B cell (primary cell): ENCODE measurements around the gene INPP5J. TPM values are rescaled to one million over a fixed set of nuclear protein-coding genes. Genes with fewer than 3 reads are reported as not detected.

Source experiments
- ATAC-seq: fragments of 200-7000 bp; cut with Tn5 transposase; one replicate; pipeline ENCODE4 v1.10.0; 2021; ENCODE audit warnings: low read depth, mild to moderate bottlenecking, moderate number of reproducible peaks, moderate library complexity
- CTCF ChIA-PET: fragments of 350-600 bp; sonication (Branson Sonifier 250); formaldehyde crosslinking; loops from one replicate; lab custom pipeline; 2021; ENCODE audit warnings: antibody characterized with exemption, inconsistent platforms; lab: Charles Lee
- POLR2A ChIA-PET: fragments of 350-600 bp; sonication (Branson Sonifier 250); formaldehyde crosslinking; loops from one replicate; lab custom pipeline; 2021; ENCODE audit warnings: antibody characterized with exemption; lab: Charles Lee
- DNase-seq: peaks from one replicate; pipeline ENCODE4 v3.0.0; 2013
- H2AFZ ChIP-seq: 2 replicates; pipeline ENCODE4 v1.6.1; 2012; ENCODE audit warnings: mild to moderate bottlenecking, low read depth, low read length; ENCODE audit not compliant: insufficient read depth, poor library complexity, severe bottlenecking
- H3K27ac ChIP-seq, 2 donors: 1 replicate in 1 of 2; 2 replicates in 1 of 2; pipeline ENCODE4 v1.5.1; 2012 to 2013; ENCODE audit warnings: low read length in 2 of 2, mild to moderate bottlenecking in 2 of 2, moderate library complexity in 1 of 2
- H3K27me3 ChIP-seq, 4 experiments: fragments of 200-600 bp in 1 of 4; sonication (generic) in 1 of 4; replicated peaks in 1 of 4; 1 replicate in 2 of 4; 2 replicates in 2 of 4; pipeline versions ENCODE4 v1.6.1 to v1.7.0; 2013 to 2016; ENCODE audit warnings: low read length in 3 of 4, mild to moderate bottlenecking in 2 of 4, mixed read lengths in 1 of 4, moderate library complexity in 1 of 4; ENCODE audit not compliant: insufficient read depth in 4 of 4, control insufficient read depth in 3 of 4; ENCODE audit errors: control extremely low read depth in 1 of 4
- H3K36me3 ChIP-seq, 2 experiments: replicated peaks in 1 of 2; 1 replicate in 1 of 2; 2 replicates in 1 of 2; pipeline versions ENCODE4 v1.6.1 to v1.7.1; 2013; ENCODE audit warnings: low read length in 1 of 2; ENCODE audit not compliant: insufficient read depth in 2 of 2, control insufficient read depth in 1 of 2; ENCODE audit errors: control extremely low read depth in 1 of 2, extremely low read depth in 1 of 2
- H3K4me1 ChIP-seq, 2 donors: fragments of 200-600 bp in 1 of 2; sonication (generic) in 1 of 2; 1 replicate in 1 of 2; 2 replicates in 1 of 2; pipeline versions ENCODE4 v1.5.1 to v1.6.1; 2013 to 2017; ENCODE audit warnings: low read length in 2 of 2; ENCODE audit not compliant: control insufficient read depth in 2 of 2, insufficient read depth in 2 of 2
- H3K4me2 ChIP-seq: replicated peaks from 2 replicates; pipeline ENCODE3; 2012; ENCODE audit warnings: mild to moderate bottlenecking, low read depth, low read length; ENCODE audit not compliant: poor library complexity, severe bottlenecking
- H3K4me3 ChIP-seq, 5 experiments: fragments of 200-600 bp in 1 of 5; sonication (generic) in 1 of 5; 1 replicate in 3 of 5; 2 replicates in 2 of 5; pipeline versions ENCODE4 v1.5.1 to v1.7.0; 2011 to 2016; ENCODE audit warnings: low read length in 4 of 5, mild to moderate bottlenecking in 4 of 5, low read depth in 2 of 5, control low read depth in 1 of 5, moderate library complexity in 1 of 5; ENCODE audit not compliant: insufficient read depth in 1 of 5; ENCODE audit errors: control extremely low read depth in 1 of 5, extremely low read depth in 1 of 5
- H3K79me2 ChIP-seq: fragments of 200-600 bp; sonication (generic); one replicate; pipeline ENCODE4 v1.6.0; 2016; ENCODE audit warnings: low read length; ENCODE audit not compliant: control insufficient read depth, insufficient read depth
- H3K9ac ChIP-seq: fragments of 200-600 bp; sonication (generic); 2 replicates; pipeline ENCODE4 v1.6.1; 2017; ENCODE audit warnings: mild to moderate bottlenecking, low read length, moderate library complexity
- H3K9me3 ChIP-seq, 3 donors: one replicate each; pipeline versions ENCODE4 v1.6.1 to v1.7.1; 2013; ENCODE audit warnings: low read length in 2 of 3; ENCODE audit not compliant: control insufficient read depth in 2 of 3, insufficient read depth in 1 of 3; ENCODE audit errors: control extremely low read depth in 1 of 3
- H4K20me1 ChIP-seq: 2 replicates; pipeline ENCODE4 v1.6.0; 2012; ENCODE audit warnings: mild to moderate bottlenecking, low read length; ENCODE audit not compliant: insufficient read depth, control insufficient read depth, poor library complexity, severe bottlenecking
- H3K27ac Mint-ChIP-seq: one replicate; pipeline ENCODE4 v1.8.0; 2021; ENCODE audit warnings: mixed read lengths
- H3K27me3 Mint-ChIP-seq: one replicate; pipeline ENCODE4 v1.8.0; 2021; ENCODE audit warnings: mixed read lengths
- H3K4me1 Mint-ChIP-seq: one replicate; pipeline ENCODE4 v1.8.0; 2021; ENCODE audit warnings: mixed read lengths
- H3K4me3 Mint-ChIP-seq: one replicate; pipeline ENCODE4 v1.8.0; 2021; ENCODE audit warnings: mixed read lengths
- H3K9me3 Mint-ChIP-seq: one replicate; pipeline ENCODE4 v1.8.0; 2022; ENCODE audit warnings: mixed read lengths; ENCODE audit not compliant: insufficient read depth
- CTCF ChIP-seq: fragments of 200-600 bp; IDR thresholded peaks from one replicate; pipeline ENCODE4 v1.8.0; 2022; ENCODE audit warnings: antibody characterized with exemption, mild to moderate bottlenecking
- EZH2 ChIP-seq: IDR thresholded peaks from 2 replicates; pipeline ENCODE4 v1.6.1; 2012; ENCODE audit warnings: borderline replicate concordance, low read depth, mild to moderate bottlenecking, moderate library complexity, low read length; ENCODE audit not compliant: insufficient read depth, poor library complexity, severe bottlenecking
- WGBS: methylation state at CpG from one replicate; pipeline ENCODE4 v1.1.5; 2013; ENCODE audit warnings: missing lambda C conversion rate; ENCODE audit not compliant: insufficient coverage; 5-methylcytosine and 5-hydroxymethylcytosine counted together
- intact Hi-C: fragments of 100-400 bp; cut with micrococcal nuclease; formaldehyde crosslinking; loops from one replicate; pipeline ENCODE4 v1.10.0; 2022
- polyA plus RNA-seq: library from polyadenylated mRNA; depleted of rRNA; stranded (reverse); fragments of >200 nt; gene quantifications from 2 replicates; pipeline ENCODE4 v1.2.3, GENCODE V29; 2012
- total RNA-seq, 2 donors: library from RNA; stranded (reverse); fragments of 120-200 nt in 1 of 2; gene quantifications; 1 replicate in 1 of 2; 2 replicates in 1 of 2; pipeline versions ENCODE4 v1.2.3 to v1.2.4, GENCODE V29; 2013 to 2022

The INPP5J gene
- total and polyA plus RNA-seq, 2 donors (not counting 1 experiment from before 2014, with no cell fraction given) = 0.07 to 0.52 TPM

GRCh38 chr22:31173386-31174145 lies 50.8 kb downstream of the INPP5J start:
- no peak overlapping the region for H3K27ac Mint-ChIP-seq
- H3K4me2 ChIP-seq = no peak overlapping the region

More at GRCh38 chr22:31173386-31174145, 50.8 kb downstream of the INPP5J start:
- H3K9me3 ChIP-seq = no peaks in the 10 kb centered on the region
- H3K79me2 ChIP-seq = peaks cover 96% of the 10 kb centered on the region
- no peaks in the 10 kb centered on the region for H3K27me3 Mint-ChIP-seq
- no peak for ATAC-seq
- H3K9me3 Mint-ChIP-seq = no peaks in the 10 kb centered on the region
- H2AFZ ChIP-seq = no peak overlapping the region
- H3K4me1 Mint-ChIP-seq = peaks cover 26% of the 10 kb centered on the region
- CTCF ChIA-PET = interaction anchor here (0.6 to 0.7 kb wide), 2 partner anchors 8 to 219 kb away, joined by 3 to 4 read pairs; no protein-coding TSS in a partner anchor
- peaks cover 0 to 24% of the 10 kb centered on the region in 2 experiments for H3K36me3 ChIP-seq
- no peak overlapping the region for H3K27ac ChIP-seq
- H3K9ac ChIP-seq = no peak overlapping the region
- POLR2A ChIA-PET = no interaction called here
- intact Hi-C loops = no loop called here
- no peak for TF ChIP-seq EZH2
- TF ChIP-seq CTCF = no peak
- H4K20me1 ChIP-seq = peaks cover 47% of the 10 kb centered on the region
- no peak for DNase-seq
- H3K4me3 ChIP-seq = no peak overlapping the region
- WGBS = 78% methylated on average over 3 of the region's 5 CpGs
- no peak overlapping the region for H3K4me3 Mint-ChIP-seq
- no peaks in the 10 kb centered on the region for H3K4me1 ChIP-seq
- H3K27me3 ChIP-seq = no peaks in the 10 kb centered on the region
